Tibial nerve (tissue), 4 donors: ENCODE measurements around the gene COMTD1.

Experiments used
- CTCF ChIP-seq, 5 experiments: fragments of 200-600 bp in 3 of 5; fragments of 450-650 bp in 2 of 5; sonication (generic) in 3 of 5; IDR thresholded peaks; one replicate each; pipeline ENCODE4 v1.5.1; 2016 to 2019; ENCODE audit warnings: antibody characterized with exemption in 5 of 5, mild to moderate bottlenecking in 3 of 5, moderate library complexity in 2 of 5
- EP300 ChIP-seq, 2 donors: sonication (generic); formaldehyde crosslinking; IDR thresholded peaks; one replicate each; pipeline ENCODE4 v1.6.1; 2017; ENCODE audit warnings: antibody characterized with exemption in 2 of 2, mild to moderate bottlenecking in 1 of 2
- POLR2A ChIP-seq, 2 donors: fragments of 450-650 bp; IDR thresholded peaks; one replicate each; pipeline ENCODE4 v1.6.1; 2017; ENCODE audit warnings: antibody characterized with exemption in 2 of 2, mild to moderate bottlenecking in 2 of 2, moderate library complexity in 2 of 2

- TF ChIP-seq POLR2A (IDR thresholded peaks at IDR 0.05), result no peak
- no peak for TF ChIP-seq CTCF (IDR thresholded peaks at IDR 0.05)
- TF ChIP-seq EP300 (IDR thresholded peaks at IDR 0.05), result no peak
Observed at GRCh38 chr10:75208181-75208580, 27.6 kb downstream of the COMTD1 start.
